ENCODE data around the gene KRTAP9-7.

DNA sequence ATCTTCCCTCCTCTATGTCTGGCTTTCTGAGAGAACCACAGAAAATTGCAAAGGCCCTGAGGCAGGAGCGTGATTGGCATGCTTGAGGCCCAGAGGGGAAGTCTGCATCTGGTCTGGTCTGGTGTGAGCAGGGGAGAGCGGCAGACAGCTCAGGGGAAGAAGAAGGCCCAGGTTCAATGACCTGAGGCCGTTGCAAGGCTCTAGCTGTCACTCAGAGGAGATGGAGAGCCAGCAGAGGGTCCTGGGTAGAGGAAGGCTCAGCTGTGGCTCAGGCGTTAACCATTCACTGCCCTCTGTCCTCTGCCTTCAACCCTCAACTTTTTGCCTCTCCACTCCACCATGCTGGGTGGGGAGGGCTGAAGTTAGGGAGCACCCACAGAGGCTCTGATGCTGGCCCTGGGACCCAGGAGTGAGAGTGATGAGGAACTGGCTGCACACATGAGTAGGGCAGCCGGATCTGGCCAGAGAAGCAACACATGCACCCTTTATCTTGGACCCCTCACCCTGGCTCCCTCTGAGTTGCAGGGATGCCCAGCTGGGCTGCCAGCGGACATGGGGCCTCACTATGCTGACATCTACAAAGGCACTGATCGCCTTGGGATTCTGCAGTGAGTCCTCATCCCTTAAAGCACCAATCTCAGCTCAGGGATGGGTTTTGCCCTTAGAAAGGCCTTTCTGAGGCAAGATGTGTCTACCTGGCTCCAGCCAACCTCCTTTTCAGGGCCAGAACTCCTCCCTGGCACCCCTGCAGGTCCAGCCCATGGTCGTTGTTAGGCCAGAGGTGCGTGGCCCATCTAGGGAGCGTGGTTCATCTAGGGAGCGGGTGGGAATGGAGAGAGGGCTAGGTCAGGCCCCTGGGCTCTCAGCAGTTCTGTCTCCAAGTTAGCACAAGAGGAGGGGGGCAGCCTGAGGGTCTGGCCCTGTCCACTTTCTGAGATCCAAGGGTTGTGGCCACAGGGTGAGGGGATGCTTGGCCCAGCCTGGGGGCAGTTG, 47.7 kb downstream of the KRTAP9-7 start:
- TF ChIP-seq, protein P1, sequence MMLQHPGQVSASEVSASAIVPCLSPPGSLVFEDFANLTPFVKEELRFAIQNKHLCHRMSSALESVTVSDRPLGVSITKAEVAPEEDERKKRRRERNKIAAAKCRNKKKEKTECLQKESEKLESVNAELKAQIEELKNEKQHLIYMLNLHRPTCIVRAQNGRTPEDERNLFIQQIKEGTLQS (CRISPR knock-in tag; conservative IDR thresholded peaks at IDR 0.05), result no peak
- TF ChIP-seq, protein P2, sequence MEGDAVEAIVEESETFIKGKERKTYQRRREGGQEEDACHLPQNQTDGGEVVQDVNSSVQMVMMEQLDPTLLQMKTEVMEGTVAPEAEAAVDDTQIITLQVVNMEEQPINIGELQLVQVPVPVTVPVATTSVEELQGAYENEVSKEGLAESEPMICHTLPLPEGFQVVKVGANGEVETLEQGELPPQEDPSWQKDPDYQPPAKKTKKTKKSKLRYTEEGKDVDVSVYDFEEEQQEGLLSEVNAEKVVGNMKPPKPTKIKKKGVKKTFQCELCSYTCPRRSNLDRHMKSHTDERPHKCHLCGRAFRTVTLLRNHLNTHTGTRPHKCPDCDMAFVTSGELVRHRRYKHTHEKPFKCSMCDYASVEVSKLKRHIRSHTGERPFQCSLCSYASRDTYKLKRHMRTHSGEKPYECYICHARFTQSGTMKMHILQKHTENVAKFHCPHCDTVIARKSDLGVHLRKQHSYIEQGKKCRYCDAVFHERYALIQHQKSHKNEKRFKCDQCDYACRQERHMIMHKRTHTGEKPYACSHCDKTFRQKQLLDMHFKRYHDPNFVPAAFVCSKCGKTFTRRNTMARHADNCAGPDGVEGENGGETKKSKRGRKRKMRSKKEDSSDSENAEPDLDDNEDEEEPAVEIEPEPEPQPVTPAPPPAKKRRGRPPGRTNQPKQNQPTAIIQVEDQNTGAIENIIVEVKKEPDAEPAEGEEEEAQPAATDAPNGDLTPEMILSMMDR (IDR thresholded peaks at IDR 0.05), result no peak
- TF ChIP-seq, protein P3, sequence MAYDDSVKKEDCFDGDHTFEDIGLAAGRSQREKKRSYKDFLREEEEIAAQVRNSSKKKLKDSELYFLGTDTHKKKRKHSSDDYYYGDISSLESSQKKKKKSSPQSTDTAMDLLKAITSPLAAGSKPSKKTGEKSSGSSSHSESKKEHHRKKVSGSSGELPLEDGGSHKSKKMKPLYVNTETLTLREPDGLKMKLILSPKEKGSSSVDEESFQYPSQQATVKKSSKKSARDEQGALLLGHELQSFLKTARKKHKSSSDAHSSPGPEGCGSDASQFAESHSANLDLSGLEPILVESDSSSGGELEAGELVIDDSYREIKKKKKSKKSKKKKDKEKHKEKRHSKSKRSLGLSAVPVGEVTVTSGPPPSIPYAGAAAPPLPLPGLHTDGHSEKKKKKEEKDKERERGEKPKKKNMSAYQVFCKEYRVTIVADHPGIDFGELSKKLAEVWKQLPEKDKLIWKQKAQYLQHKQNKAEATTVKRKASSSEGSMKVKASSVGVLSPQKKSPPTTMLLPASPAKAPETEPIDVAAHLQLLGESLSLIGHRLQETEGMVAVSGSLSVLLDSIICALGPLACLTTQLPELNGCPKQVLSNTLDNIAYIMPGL (CRISPR knock-in tag; IDR thresholded peaks at IDR 0.05), result no peak
- TF ChIP-seq CREB1 (CRISPR knock-in tag; IDR thresholded peaks at IDR 0.05) (no peak), IRF2 (CRISPR knock-in tag; IDR thresholded peaks at IDR 0.05; ENCODE audit: borderline replicate concordance, low read depth) (no peak), ETV6 (CRISPR knock-in tag; IDR thresholded peaks at IDR 0.05) (no peak), TCF7 (CRISPR knock-in tag; IDR thresholded peaks at IDR 0.05; ENCODE audit: low read depth) (no peak), CBFB (CRISPR knock-in tag; IDR thresholded peaks at IDR 0.05; ENCODE audit: low read depth) (no peak), FOXK1 (CRISPR knock-in tag; IDR thresholded peaks at IDR 0.05) (no peak), JUN (CRISPR knock-in tag; IDR thresholded peaks at IDR 0.05) (no peak), ZNF138 (CRISPR knock-in tag; conservative IDR thresholded peaks at IDR 0.05) (no peak)
- TF ChIP-seq, protein P4, sequence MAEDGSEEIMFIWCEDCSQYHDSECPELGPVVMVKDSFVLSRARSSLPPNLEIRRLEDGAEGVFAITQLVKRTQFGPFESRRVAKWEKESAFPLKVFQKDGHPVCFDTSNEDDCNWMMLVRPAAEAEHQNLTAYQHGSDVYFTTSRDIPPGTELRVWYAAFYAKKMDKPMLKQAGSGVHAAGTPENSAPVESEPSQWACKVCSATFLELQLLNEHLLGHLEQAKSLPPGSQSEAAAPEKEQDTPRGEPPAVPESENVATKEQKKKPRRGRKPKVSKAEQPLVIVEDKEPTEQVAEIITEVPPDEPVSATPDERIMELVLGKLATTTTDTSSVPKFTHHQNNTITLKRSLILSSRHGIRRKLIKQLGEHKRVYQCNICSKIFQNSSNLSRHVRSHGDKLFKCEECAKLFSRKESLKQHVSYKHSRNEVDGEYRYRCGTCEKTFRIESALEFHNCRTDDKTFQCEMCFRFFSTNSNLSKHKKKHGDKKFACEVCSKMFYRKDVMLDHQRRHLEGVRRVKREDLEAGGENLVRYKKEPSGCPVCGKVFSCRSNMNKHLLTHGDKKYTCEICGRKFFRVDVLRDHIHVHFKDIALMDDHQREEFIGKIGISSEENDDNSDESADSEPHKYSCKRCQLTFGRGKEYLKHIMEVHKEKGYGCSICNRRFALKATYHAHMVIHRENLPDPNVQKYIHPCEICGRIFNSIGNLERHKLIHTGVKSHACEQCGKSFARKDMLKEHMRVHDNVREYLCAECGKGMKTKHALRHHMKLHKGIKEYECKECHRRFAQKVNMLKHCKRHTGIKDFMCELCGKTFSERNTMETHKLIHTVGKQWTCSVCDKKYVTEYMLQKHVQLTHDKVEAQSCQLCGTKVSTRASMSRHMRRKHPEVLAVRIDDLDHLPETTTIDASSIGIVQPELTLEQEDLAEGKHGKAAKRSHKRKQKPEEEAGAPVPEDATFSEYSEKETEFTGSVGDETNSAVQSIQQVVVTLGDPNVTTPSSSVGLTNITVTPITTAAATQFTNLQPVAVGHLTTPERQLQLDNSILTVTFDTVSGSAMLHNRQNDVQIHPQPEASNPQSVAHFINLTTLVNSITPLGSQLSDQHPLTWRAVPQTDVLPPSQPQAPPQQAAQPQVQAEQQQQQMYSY (CRISPR knock-in tag; IDR thresholded peaks at IDR 0.05), result no peak
- TF ChIP-seq, protein P5, sequence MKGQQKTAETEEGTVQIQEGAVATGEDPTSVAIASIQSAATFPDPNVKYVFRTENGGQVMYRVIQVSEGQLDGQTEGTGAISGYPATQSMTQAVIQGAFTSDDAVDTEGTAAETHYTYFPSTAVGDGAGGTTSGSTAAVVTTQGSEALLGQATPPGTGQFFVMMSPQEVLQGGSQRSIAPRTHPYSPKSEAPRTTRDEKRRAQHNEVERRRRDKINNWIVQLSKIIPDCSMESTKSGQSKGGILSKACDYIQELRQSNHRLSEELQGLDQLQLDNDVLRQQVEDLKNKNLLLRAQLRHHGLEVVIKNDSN (CRISPR knock-in tag; IDR thresholded peaks at IDR 0.05), result no peak
- TF ChIP-seq, protein P6, sequence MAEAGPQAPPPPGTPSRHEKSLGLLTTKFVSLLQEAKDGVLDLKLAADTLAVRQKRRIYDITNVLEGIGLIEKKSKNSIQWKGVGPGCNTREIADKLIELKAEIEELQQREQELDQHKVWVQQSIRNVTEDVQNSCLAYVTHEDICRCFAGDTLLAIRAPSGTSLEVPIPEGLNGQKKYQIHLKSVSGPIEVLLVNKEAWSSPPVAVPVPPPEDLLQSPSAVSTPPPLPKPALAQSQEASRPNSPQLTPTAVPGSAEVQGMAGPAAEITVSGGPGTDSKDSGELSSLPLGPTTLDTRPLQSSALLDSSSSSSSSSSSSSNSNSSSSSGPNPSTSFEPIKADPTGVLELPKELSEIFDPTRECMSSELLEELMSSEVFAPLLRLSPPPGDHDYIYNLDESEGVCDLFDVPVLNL (CRISPR knock-in tag; IDR thresholded peaks at IDR 0.05; ENCODE audit: borderline replicate concordance, low read depth), result no peak
